ENCODE results near the gene ASB12. TPM values are rescaled to one million over a fixed set of nuclear protein-coding genes. Genes with fewer than 3 reads are reported as not detected.
A peak's percentile ranks its signal among the peaks of the same experiment; 100 is the strongest.

ASB12 gene
- total and polyA plus RNA-seq, 2 of the 13 experiments (the other 11 are each of a cell fraction or from before 2014, with no cell fraction given) = 0.05 TPM; not detected in 1

DNA sequence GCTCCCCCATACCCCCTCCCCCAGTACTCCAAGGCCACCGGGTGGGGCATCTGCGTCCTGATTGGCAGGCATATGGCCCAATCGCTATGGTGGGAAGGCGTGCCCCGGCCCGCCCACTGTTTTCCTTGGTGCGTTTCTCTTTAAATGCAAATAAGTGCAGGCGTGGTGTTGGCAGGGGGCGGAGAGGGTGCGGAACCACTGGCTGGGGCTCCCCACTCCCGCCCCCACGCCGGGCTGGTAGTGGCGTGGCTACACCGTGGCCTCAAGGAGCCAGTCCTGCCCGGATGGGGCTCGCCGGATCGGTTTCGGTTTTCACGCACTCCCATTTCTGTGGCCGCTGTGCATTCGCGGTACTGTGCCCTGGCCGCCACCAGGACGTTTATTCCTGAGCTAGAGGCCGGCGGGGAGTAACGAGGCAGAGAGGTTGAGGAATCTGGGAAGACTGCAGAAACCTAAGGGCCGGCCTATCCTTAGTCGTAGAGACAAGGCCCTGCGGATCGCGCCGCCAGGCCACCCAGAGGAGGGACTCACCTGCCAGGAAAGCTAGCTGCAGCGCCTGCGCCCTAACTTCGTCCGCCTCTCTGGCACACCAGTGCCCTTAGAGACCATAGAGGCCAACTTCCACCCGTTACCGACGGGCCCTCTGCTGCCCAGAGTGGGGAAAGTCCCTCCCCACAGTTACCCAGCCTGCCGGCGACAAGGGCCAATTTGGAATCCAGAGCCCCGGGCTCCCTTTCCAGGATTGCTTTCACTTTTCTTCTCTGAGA is 24.5 kb downstream of the ASB12 start (continued):
- TF ChIP-seq ONECUT2 (CRISPR knock-in tag; IDR thresholded peaks at IDR 0.05) (no peak), SP1 (IDR thresholded peaks at IDR 0.05) (no peak), SP1 (CRISPR knock-in tag; IDR thresholded peaks at IDR 0.05) (peak; percentile 76), ZBTB2 (CRISPR knock-in tag; IDR thresholded peaks at IDR 0.05; ENCODE audit: low read depth) (0 out of 2 replicates have a peak, but pooled peaks have one; percentile 41), MYC (CRISPR knock-in tag; IDR thresholded peaks at IDR 0.05; ENCODE audit: borderline replicate concordance) (peak; percentile 29; the same call in 1 of the 2 replicates), ARID4A (CRISPR knock-in tag; IDR thresholded peaks at IDR 0.05; ENCODE audit: borderline replicate concordance) (peak; percentile 60; the same call in 1 of the 2 replicates), HNRNPL (IDR thresholded peaks at IDR 0.05; ENCODE audit: low read depth, low read length) (0 out of 2 replicates have a peak, but pooled peaks have one; percentile 26), ZNF607 (CRISPR knock-in tag; IDR thresholded peaks at IDR 0.05; ENCODE audit: borderline replicate concordance) (peak; percentile 69; the same call in 1 of the 2 replicates), ARNTL (CRISPR knock-in tag; IDR thresholded peaks at IDR 0.05) (0 out of 2 replicates have a peak, but pooled peaks have one; percentile 26), ZNF253 (CRISPR knock-in tag; IDR thresholded peaks at IDR 0.05; ENCODE audit: borderline replicate concordance) (no peak), FOXA3 (CRISPR knock-in tag; IDR thresholded peaks at IDR 0.05) (0 out of 2 replicates have a peak, but pooled peaks have one; percentile 0), KLF16 (CRISPR knock-in tag; IDR thresholded peaks at IDR 0.05) (peak in 1 of 2 experiments; percentile 19; a peak in 1 of 4 replicates), ZFX (CRISPR knock-in tag; IDR thresholded peaks at IDR 0.05; ENCODE audit: low read depth) (peak; percentile 81), MXD4 (CRISPR knock-in tag; IDR thresholded peaks at IDR 0.05) (no peak), SP2 (CRISPR knock-in tag; IDR thresholded peaks at IDR 0.05) (peak; percentile 96), STAG1 (CRISPR knock-in tag; IDR thresholded peaks at IDR 0.05) (0 out of 2 replicates have a peak, but pooled peaks have one; percentile 28), ZNF30 (CRISPR knock-in tag; IDR thresholded peaks at IDR 0.05) (no peak)
- TF ChIP-seq, protein P1, sequence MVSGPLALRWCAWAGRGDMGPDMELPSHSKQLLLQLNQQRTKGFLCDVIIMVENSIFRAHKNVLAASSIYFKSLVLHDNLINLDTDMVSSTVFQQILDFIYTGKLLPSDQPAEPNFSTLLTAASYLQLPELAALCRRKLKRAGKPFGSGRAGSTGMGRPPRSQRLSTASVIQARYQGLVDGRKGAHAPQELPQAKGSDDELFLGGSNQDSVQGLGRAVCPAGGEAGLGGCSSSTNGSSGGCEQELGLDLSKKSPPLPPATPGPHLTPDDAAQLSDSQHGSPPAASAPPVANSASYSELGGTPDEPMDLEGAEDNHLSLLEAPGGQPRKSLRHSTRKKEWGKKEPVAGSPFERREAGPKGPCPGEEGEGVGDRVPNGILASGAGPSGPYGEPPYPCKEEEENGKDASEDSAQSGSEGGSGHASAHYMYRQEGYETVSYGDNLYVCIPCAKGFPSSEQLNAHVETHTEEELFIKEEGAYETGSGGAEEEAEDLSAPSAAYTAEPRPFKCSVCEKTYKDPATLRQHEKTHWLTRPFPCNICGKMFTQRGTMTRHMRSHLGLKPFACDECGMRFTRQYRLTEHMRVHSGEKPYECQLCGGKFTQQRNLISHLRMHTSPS (CRISPR knock-in tag; IDR thresholded peaks at IDR 0.05; ENCODE audit: low read depth) = peak; percentile 56; the same call in 1 of the 2 replicates
- TF ChIP-seq, protein P2, sequence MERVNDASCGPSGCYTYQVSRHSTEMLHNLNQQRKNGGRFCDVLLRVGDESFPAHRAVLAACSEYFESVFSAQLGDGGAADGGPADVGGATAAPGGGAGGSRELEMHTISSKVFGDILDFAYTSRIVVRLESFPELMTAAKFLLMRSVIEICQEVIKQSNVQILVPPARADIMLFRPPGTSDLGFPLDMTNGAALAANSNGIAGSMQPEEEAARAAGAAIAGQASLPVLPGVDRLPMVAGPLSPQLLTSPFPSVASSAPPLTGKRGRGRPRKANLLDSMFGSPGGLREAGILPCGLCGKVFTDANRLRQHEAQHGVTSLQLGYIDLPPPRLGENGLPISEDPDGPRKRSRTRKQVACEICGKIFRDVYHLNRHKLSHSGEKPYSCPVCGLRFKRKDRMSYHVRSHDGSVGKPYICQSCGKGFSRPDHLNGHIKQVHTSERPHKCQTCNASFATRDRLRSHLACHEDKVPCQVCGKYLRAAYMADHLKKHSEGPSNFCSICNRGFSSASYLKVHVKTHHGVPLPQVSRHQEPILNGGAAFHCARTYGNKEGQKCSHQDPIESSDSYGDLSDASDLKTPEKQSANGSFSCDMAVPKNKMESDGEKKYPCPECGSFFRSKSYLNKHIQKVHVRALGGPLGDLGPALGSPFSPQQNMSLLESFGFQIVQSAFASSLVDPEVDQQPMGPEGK (CRISPR knock-in tag; IDR thresholded peaks at IDR 0.05) = peak; percentile 84
